Stomach (tissue), 4 donors: ENCODE results near the gene RAB7B.

Source experiments
- CTCF ChIP-seq, 7 experiments: fragments of 450-650 bp in 4 of 7; fragments of 200-600 bp in 3 of 7; sonication (generic) in 3 of 7; IDR thresholded peaks; one replicate each; pipeline ENCODE4 v1.5.1; 2016 to 2019; ENCODE audit warnings: antibody characterized with exemption in 7 of 7, control low read depth in 2 of 7, mild to moderate bottlenecking in 1 of 7
- EP300 ChIP-seq: sonication (generic); formaldehyde crosslinking; IDR thresholded peaks from one replicate; pipeline ENCODE4 v1.6.1; 2017; ENCODE audit warnings: antibody characterized with exemption
- POLR2AphosphoS5 ChIP-seq, 3 donors: sonication (generic); formaldehyde crosslinking; IDR thresholded peaks; one replicate each; pipeline ENCODE4 v1.6.1; 2016; ENCODE audit warnings: antibody characterized with exemption in 3 of 3

- TF ChIP-seq POLR2AphosphoS5 (IDR thresholded peaks at IDR 0.05), result no peak
- no peak for TF ChIP-seq CTCF (IDR thresholded peaks at IDR 0.05)
- no peak for TF ChIP-seq EP300
These were observed 70.4 kb downstream of the RAB7B start for GRCh38 chr1:205932776-205933175.
